ENCODE data around the gene TRIM66.

The TRIM66 gene

DNA sequence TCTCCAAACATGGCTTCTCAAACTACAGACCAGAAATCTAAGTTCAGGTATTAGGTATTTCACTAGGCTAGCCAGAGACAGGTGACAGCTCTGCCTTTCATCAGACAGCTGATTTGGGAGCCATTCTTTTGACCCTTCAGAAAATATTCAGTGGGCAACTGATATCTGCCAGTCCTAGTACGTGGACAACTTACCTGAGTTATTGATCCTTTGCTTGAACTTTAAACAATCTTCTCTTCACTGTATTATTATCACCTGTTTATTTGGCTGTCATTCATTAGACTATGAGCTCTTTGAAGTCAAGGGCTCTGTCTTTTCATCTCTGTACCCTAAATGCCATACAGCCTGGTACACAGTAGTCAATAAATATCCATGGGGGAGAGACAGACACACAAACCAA, 17.2 kb downstream of the TRIM66 start:
- no peak for TF ChIP-seq FOXM1 (IDR thresholded peaks at IDR 0.05; ENCODE audit: borderline replicate concordance, low read depth)
- no peak for TF ChIP-seq EP300 (IDR thresholded peaks at IDR 0.05; ENCODE audit: borderline replicate concordance)

DNA sequence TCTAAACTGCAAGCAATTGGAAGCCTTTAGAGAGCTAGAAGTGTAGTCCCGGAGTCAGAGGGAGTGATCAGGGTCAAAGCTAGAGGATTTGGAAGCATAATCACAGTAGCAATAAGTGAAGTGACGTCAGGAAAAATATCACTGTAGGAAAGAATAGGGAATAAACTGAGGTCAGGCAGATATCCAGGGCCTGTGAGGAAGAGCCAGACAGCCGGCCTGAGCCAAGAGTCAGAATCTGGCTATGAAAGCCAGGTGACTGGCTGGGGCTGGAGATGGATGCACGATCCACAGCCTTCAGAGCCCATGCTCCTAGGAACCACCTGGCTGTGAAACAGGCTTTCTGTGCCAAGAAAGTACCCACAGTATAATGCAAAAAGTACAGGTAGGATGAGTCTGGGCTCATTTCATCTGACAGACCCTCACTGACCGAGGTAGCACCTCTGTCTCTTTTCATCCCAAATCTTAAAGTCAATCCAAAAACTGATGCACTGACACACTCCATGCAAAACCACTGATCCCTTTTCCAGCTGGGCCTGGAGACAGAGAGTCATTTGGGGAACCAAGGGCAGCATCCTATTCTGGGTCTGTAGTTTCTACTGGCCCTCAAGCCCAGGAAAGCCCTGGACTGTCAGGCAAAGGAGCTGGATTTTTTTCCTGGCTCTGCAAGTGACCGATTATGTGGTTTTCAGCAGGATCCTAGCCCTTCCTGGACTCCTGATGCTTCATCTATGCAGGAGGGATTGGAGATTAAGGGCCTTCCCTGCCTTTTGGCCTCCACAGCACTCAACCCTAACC, 21.3 kb downstream of the TRIM66 start:
- TF ChIP-seq YY1 (IDR thresholded peaks at IDR 0.05; ENCODE audit: low read depth) (no peak), EGR1 (IDR thresholded peaks at IDR 0.05) (no peak), EP300 (IDR thresholded peaks at IDR 0.05; ENCODE audit: borderline replicate concordance) (no peak)

DNA sequence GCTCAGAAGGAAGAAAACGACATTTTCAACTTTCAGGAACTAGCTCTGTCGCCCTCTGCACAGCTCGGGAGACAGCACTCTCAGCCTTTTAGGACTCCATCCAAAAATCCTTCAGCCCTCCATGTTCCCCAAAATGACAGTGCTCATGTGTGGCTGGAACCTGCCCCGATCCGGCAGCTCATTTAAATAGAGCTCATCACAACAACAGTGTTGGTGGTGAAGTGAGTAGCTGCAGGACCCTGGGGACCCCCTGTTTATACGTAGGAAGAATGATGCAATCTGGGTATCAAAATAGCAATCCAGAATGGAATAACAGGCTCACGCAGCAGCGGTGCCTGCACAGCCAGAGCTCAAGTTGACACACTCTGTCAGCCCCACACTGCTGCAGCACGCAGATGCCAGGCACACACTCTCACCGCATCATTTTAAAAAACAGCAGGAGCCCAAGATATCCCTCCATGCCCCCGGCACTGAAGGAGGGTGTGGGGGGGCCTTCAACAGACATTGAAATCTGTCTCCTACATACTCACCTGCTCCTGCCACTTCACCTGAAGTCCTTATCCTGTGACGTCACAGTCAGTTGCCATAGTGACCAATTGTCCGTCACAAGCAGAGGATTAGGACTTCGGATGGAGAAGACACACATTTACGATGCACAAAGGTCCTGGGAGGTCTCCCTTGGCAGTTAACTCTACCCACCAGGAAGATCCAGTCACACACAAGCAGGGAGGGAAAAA, 24.0 kb downstream of the TRIM66 start:
- TF ChIP-seq CEBPB (IDR thresholded peaks at IDR 0.05) (no peak), ZBTB7A (IDR thresholded peaks at IDR 0.05; ENCODE audit: low read depth) (no peak)

DNA sequence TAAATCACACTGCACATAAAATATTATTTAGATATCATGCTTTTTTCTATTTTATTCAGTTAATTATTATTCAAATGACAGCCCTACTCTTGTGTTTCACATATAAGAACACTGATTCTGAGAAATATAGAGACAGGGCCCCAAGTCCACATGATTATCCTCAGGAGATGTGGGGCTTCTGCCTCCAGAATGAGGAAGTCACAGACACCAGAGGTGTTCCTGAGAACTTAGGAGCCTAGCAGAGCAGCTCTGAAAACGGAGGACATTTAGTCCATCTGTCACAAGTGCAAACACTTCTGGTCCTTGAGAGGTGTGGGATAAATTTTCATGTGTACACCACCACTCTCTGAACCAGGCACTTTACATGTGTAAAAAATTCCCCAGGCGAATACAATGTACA, 26.2 kb downstream of the TRIM66 start:
- TF ChIP-seq, protein P1, sequence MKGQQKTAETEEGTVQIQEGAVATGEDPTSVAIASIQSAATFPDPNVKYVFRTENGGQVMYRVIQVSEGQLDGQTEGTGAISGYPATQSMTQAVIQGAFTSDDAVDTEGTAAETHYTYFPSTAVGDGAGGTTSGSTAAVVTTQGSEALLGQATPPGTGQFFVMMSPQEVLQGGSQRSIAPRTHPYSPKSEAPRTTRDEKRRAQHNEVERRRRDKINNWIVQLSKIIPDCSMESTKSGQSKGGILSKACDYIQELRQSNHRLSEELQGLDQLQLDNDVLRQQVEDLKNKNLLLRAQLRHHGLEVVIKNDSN (IDR thresholded peaks at IDR 0.05): no peak

DNA sequence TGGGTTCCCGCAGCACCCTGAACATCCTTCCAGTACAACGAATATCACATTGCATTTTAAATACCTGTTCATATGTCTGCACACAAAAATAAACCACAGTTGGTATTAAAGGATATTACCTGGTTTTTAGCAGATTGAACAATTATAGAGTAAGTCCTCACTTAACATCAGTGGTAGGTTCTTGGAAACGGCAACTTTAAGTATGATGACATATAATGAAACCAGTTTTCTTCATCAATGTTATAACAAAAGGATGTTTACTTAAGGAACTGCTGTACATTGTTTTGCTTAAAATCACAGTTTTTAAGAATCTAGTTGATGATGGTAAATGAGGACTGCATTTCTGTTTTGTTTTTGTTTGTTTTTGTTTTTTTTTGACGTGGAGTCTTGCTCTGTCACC, 28.0 kb downstream of the TRIM66 start:
- TF ChIP-seq, protein P1 (IDR thresholded peaks at IDR 0.05): no peak
- TF ChIP-seq, protein P2, sequence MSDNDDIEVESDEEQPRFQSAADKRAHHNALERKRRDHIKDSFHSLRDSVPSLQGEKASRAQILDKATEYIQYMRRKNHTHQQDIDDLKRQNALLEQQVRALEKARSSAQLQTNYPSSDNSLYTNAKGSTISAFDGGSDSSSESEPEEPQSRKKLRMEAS (IDR thresholded peaks at IDR 0.05): no peak
- TF ChIP-seq EP300 (IDR thresholded peaks at IDR 0.05; ENCODE audit: borderline replicate concordance) (no peak), FOXM1 (IDR thresholded peaks at IDR 0.05; ENCODE audit: borderline replicate concordance, low read depth) (no peak), TEAD4 (IDR thresholded peaks at IDR 0.05) (no peak), YY1 (IDR thresholded peaks at IDR 0.05; ENCODE audit: low read depth) (no peak), EGR1 (IDR thresholded peaks at IDR 0.05) (no peak), NFIC (IDR thresholded peaks at IDR 0.05) (no peak), CEBPB (IDR thresholded peaks at IDR 0.05) (no peak), ZBTB7A (IDR thresholded peaks at IDR 0.05; ENCODE audit: low read depth) (no peak), TCF12 (IDR thresholded peaks at IDR 0.05; ENCODE audit: low read depth) (no peak), RAD21 (IDR thresholded peaks at IDR 0.05; ENCODE audit: low read depth) (no peak), CREB1 (IDR thresholded peaks at IDR 0.05; ENCODE audit: low read depth) (no peak), TAF1 (IDR thresholded peaks at IDR 0.05; ENCODE audit: low read depth) (no peak)
- TF ChIP-seq, protein P3, sequence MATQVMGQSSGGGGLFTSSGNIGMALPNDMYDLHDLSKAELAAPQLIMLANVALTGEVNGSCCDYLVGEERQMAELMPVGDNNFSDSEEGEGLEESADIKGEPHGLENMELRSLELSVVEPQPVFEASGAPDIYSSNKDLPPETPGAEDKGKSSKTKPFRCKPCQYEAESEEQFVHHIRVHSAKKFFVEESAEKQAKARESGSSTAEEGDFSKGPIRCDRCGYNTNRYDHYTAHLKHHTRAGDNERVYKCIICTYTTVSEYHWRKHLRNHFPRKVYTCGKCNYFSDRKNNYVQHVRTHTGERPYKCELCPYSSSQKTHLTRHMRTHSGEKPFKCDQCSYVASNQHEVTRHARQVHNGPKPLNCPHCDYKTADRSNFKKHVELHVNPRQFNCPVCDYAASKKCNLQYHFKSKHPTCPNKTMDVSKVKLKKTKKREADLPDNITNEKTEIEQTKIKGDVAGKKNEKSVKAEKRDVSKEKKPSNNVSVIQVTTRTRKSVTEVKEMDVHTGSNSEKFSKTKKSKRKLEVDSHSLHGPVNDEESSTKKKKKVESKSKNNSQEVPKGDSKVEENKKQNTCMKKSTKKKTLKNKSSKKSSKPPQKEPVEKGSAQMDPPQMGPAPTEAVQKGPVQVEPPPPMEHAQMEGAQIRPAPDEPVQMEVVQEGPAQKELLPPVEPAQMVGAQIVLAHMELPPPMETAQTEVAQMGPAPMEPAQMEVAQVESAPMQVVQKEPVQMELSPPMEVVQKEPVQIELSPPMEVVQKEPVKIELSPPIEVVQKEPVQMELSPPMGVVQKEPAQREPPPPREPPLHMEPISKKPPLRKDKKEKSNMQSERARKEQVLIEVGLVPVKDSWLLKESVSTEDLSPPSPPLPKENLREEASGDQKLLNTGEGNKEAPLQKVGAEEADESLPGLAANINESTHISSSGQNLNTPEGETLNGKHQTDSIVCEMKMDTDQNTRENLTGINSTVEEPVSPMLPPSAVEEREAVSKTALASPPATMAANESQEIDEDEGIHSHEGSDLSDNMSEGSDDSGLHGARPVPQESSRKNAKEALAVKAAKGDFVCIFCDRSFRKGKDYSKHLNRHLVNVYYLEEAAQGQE (IDR thresholded peaks at IDR 0.05; ENCODE audit: low read depth): no peak

DNA sequence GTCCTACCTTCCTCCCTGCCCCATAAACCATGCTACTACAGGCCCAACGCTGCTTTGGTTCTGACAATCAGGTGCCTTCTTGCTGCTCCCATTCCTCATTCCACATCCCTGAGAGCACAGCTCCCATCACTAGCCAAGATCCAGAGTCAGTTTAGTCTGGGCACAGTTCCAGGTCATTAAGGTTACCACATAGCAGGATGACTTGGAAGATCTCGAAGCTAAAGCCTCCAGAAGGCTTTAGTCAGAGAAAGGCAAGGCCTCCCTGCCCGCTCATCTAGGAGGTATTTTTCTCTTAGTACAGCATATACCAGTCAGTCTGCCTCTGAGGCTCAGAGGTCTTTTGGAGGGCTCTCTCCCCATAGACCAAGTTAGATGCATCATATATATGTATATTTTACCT, 30.3 kb downstream of the TRIM66 start:
- TF ChIP-seq, protein P1 (IDR thresholded peaks at IDR 0.05): no peak
- TF ChIP-seq, protein P2 (IDR thresholded peaks at IDR 0.05): no peak
- TF ChIP-seq TAF1 (IDR thresholded peaks at IDR 0.05; ENCODE audit: low read depth) (no peak), NFIC (IDR thresholded peaks at IDR 0.05) (no peak), CREB1 (IDR thresholded peaks at IDR 0.05; ENCODE audit: low read depth) (no peak), FOXM1 (IDR thresholded peaks at IDR 0.05; ENCODE audit: borderline replicate concordance, low read depth) (no peak)

DNA sequence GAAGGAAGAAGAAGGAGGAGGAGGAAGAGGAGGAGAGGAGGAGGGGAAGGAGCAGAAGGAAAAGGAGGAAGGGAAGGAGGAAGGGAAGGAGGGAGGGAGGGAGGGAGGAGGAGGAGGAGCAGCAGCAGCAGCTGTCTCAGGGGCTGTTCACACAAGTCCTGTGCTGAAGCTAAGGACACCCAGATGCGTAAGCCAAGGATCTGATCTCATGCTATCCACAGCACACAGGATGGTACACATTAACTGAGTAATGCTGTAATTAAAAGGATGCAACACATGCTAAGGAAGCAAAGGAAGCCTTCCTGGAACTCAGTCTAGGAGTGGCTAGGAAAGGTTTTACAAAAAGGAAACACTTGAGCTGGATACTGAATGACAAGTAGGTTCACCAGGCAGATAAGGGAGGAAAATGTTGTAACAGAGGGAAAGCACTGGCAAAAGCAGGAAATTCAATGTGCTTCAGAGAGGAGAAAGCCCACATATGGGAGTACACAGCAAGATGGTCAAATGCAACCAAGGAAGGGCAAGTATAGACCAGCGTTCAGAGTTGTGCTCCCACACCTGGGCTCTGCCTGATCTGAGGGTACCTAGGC, 32.0 kb downstream of the TRIM66 start:
- TF ChIP-seq CEBPB (IDR thresholded peaks at IDR 0.05) (no peak), EP300 (IDR thresholded peaks at IDR 0.05; ENCODE audit: borderline replicate concordance) (no peak), TAF1 (IDR thresholded peaks at IDR 0.05; ENCODE audit: low read depth) (no peak), YY1 (IDR thresholded peaks at IDR 0.05; ENCODE audit: low read depth) (no peak), ZBTB7A (IDR thresholded peaks at IDR 0.05; ENCODE audit: low read depth) (no peak), FOXM1 (IDR thresholded peaks at IDR 0.05; ENCODE audit: borderline replicate concordance, low read depth) (no peak), CREB1 (IDR thresholded peaks at IDR 0.05; ENCODE audit: low read depth) (no peak), EGR1 (IDR thresholded peaks at IDR 0.05) (no peak)
- TF ChIP-seq, protein P2 (IDR thresholded peaks at IDR 0.05): no peak
- TF ChIP-seq, protein P3 (IDR thresholded peaks at IDR 0.05; ENCODE audit: low read depth): no peak
